ENCODE data around the gene INPP4B.

- TF ChIP-seq CTCF (IDR thresholded peaks at IDR 0.05) (no peak), EP300 (IDR thresholded peaks at IDR 0.05) (no peak), POLR2A (IDR thresholded peaks at IDR 0.05) (no peak)
Measured at GRCh38 chr4:142376204-142376603, 469.9 kb downstream of the INPP4B start.

Data from ovary (tissue), 3 donors.